HG03066 (cell line): ENCODE results near the gene RTTN.
"Not testable (repeated sequence)": the region's sequence is repeated elsewhere in the genome, so short reads cannot be mapped to it uniquely, and the experiment has no call there.

Experiments
- ATAC-seq: cut with Tn5 transposase; IDR thresholded peaks from one replicate; pipeline ENCODE4 v1.9.1; 2021; ENCODE audit warnings: low read depth; ENCODE audit not compliant: unreplicated experiment

The RTTN gene

GRCh38 chr18:70205421-70206397 lies at the start of gene RTTN:
Gene RTTN (minus strand): TSS chr18:70205687. CDS start chr18:70205658, 29 bp downstream.
- ATAC-seq: peak; percentile 93

GRCh38 chr18:70250781-70251180 lies 45.3 kb upstream of the RTTN start:
- ATAC-seq: no peak

GRCh38 chr18:70249861-70250260 lies 44.4 kb upstream of the RTTN start:
- ATAC-seq: not testable (repeated sequence)

GRCh38 chr18:70249118-70249517 lies 43.6 kb upstream of the RTTN start:
- no peak for ATAC-seq

- ATAC-seq: no peak
Measured at GRCh38 chr18:70246061-70246466, 40.6 kb upstream of the RTTN start.

GRCh38 chr18:70243131-70243929 lies 37.8 kb upstream of the RTTN start:
- ATAC-seq: no peak

GRCh38 chr18:70236921-70237320 lies 31.4 kb upstream of the RTTN start:
- not testable (repeated sequence) for ATAC-seq

- no peak for ATAC-seq
Measured at GRCh38 chr18:70235478-70235877, 30.0 kb upstream of the RTTN start.

- no peak for ATAC-seq
Measured at GRCh38 chr18:70234667-70235459, 29.4 kb upstream of the RTTN start.

- no peak for ATAC-seq
Measured at GRCh38 chr18:70233974-70234373, 28.5 kb upstream of the RTTN start.

GRCh38 chr18:70232261-70232660 lies 26.8 kb upstream of the RTTN start:
- no peak for ATAC-seq

- no peak for ATAC-seq
Measured at GRCh38 chr18:70229639-70230038, 24.2 kb upstream of the RTTN start.

GRCh38 chr18:70228536-70228935 lies 23.0 kb upstream of the RTTN start:
- no peak for ATAC-seq

GRCh38 chr18:70227438-70227837 lies 22.0 kb upstream of the RTTN start:
- ATAC-seq: no peak

GRCh38 chr18:70221915-70222278 lies 16.4 kb upstream of the RTTN start:
- no peak for ATAC-seq

GRCh38 chr18:70221156-70221914 lies 15.8 kb upstream of the RTTN start:
- ATAC-seq: no peak

- ATAC-seq: no peak
Measured at GRCh38 chr18:70220628-70221027, 15.1 kb upstream of the RTTN start.

- ATAC-seq: no peak
Measured at GRCh38 chr18:70219688-70220087, 14.2 kb upstream of the RTTN start.

GRCh38 chr18:70216788-70217187 lies 11.3 kb upstream of the RTTN start:
- no peak for ATAC-seq

- ATAC-seq: no peak
Measured at GRCh38 chr18:70207181-70207580, 1.7 kb upstream of the RTTN start.
